Natural killer cell (primary cell): ENCODE results near the gene ISM2. TPM values are rescaled to one million over a fixed set of nuclear protein-coding genes. Genes with fewer than 3 reads are reported as not detected.
"Not testable (repeated sequence)": the region's sequence is repeated elsewhere in the genome, so short reads cannot be mapped to it uniquely, and the experiment has no call there.

Experiments used
- ATAC-seq, 3 donors: fragments of 150-1000 bp in 2 of 3; fragments of 200-7000 bp in 1 of 3; cut with Tn5 transposase; 1 replicate in 1 of 3; 2 replicates in 2 of 3; pipeline ENCODE4 v1.10.0; 2021; ENCODE audit warnings: mild to moderate bottlenecking in 2 of 3, moderate library complexity in 2 of 3
- DNase-seq, 2 donors: peaks; one replicate each; pipeline versions ENCODE4 v3.0.0 to v3.0.0-alpha.2; 2013 to 2021; ENCODE audit warnings: mixed read lengths in 1 of 2
- H3K27ac ChIP-seq: one replicate; pipeline ENCODE4 v1.5.1; 2013; ENCODE audit warnings: mild to moderate bottlenecking, low read length
- H3K27me3 ChIP-seq: one replicate; pipeline ENCODE4 v1.6.1; 2013; ENCODE audit warnings: low read length; ENCODE audit not compliant: control insufficient read depth, insufficient read depth
- H3K36me3 ChIP-seq: one replicate; pipeline ENCODE4 v1.6.1; 2013; ENCODE audit warnings: low read length; ENCODE audit not compliant: control insufficient read depth, insufficient read depth
- H3K4me1 ChIP-seq: one replicate; pipeline ENCODE4 v1.6.1; 2013; ENCODE audit warnings: low read length; ENCODE audit not compliant: control insufficient read depth, insufficient read depth
- H3K4me3 ChIP-seq: one replicate; pipeline ENCODE4 v1.5.1; 2013; ENCODE audit warnings: low read length
- H3K9me3 ChIP-seq: one replicate; pipeline ENCODE4 v1.6.1; 2013; ENCODE audit warnings: low read length; ENCODE audit not compliant: control insufficient read depth, insufficient read depth
- H3K27ac Mint-ChIP-seq, 2 donors: one replicate each; pipeline ENCODE4 v1.8.0; 2022; ENCODE audit warnings: mild to moderate bottlenecking in 2 of 2, mixed read lengths in 2 of 2, moderate library complexity in 1 of 2
- H3K27me3 Mint-ChIP-seq, 2 donors: one replicate each; pipeline ENCODE4 v1.8.0; 2022; ENCODE audit warnings: low read depth in 2 of 2, mixed read lengths in 2 of 2
- H3K36me3 Mint-ChIP-seq: one replicate; pipeline ENCODE4 v1.8.0; 2022; ENCODE audit warnings: mixed read lengths
- H3K4me1 Mint-ChIP-seq, 2 donors: one replicate each; pipeline ENCODE4 v1.8.0; 2022; ENCODE audit warnings: mixed read lengths in 2 of 2
- H3K4me3 Mint-ChIP-seq: one replicate; pipeline ENCODE4 v1.8.0; 2022; ENCODE audit warnings: mild to moderate bottlenecking, moderate library complexity, mixed read lengths
- H3K9me3 Mint-ChIP-seq, 2 donors: one replicate each; pipeline ENCODE4 v1.8.0; 2022; ENCODE audit warnings: mixed read lengths in 2 of 2
- WGBS: methylation state at CpG from one replicate; pipeline ENCODE4 v1.1.7; 2013; ENCODE audit warnings: missing lambda C conversion rate; ENCODE audit not compliant: insufficient coverage; 5-methylcytosine and 5-hydroxymethylcytosine counted together
- intact Hi-C: fragments of 100-400 bp; cut with micrococcal nuclease; formaldehyde crosslinking; loops from one replicate; pipeline ENCODE4 v1.14.2; 2022
- total RNA-seq, 4 donors: library from RNA; stranded (reverse); fragments of 120-200 nt in 1 of 4; gene quantifications; one replicate each; pipeline versions ENCODE4 v1.2.3 to v1.2.4, GENCODE V29; 2013 to 2022
- TF ChIP-seq, protein P1 (sequence below): fragments of 200-600 bp; IDR thresholded peaks from one replicate; pipeline ENCODE4 v1.8.0; 2022; ENCODE audit warnings: antibody characterized with exemption

ISM2 gene
- total RNA-seq, 3 donors from 2014 or later (not counting 1 experiment from before 2014, with no cell fraction given): not detected

GRCh38 chr14:77529213-77529612 lies 30.6 kb upstream of the ISM2 start:
- no peak overlapping the region for H3K27ac ChIP-seq
- DNase-seq: no peak
- H3K4me3 ChIP-seq: no peak overlapping the region
- H3K27me3 ChIP-seq: no peaks in the 10 kb centered on the region
- ATAC-seq: no peak
- Mint-ChIP-seq H3K4me1 (peaks cover 8 to 11% of the 10 kb centered on the region in 2 donors), H3K9me3 (no peaks in the 10 kb centered on the region), H3K4me3 (no peak overlapping the region), H3K27ac (no peak overlapping the region), H3K36me3 (no peaks in the 10 kb centered on the region), H3K27me3 (no peaks in the 10 kb centered on the region)
- no peaks in the 10 kb centered on the region for H3K9me3 ChIP-seq
- WGBS: 79% methylated on average over 2 of the region's 2 CpGs
- intact Hi-C loops: no loop called here
- H3K4me1 ChIP-seq: no peaks in the 10 kb centered on the region
- TF ChIP-seq, protein P1, sequence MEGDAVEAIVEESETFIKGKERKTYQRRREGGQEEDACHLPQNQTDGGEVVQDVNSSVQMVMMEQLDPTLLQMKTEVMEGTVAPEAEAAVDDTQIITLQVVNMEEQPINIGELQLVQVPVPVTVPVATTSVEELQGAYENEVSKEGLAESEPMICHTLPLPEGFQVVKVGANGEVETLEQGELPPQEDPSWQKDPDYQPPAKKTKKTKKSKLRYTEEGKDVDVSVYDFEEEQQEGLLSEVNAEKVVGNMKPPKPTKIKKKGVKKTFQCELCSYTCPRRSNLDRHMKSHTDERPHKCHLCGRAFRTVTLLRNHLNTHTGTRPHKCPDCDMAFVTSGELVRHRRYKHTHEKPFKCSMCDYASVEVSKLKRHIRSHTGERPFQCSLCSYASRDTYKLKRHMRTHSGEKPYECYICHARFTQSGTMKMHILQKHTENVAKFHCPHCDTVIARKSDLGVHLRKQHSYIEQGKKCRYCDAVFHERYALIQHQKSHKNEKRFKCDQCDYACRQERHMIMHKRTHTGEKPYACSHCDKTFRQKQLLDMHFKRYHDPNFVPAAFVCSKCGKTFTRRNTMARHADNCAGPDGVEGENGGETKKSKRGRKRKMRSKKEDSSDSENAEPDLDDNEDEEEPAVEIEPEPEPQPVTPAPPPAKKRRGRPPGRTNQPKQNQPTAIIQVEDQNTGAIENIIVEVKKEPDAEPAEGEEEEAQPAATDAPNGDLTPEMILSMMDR: no peak
- H3K36me3 ChIP-seq: peaks cover 8% of the 10 kb centered on the region

- H3K4me3 ChIP-seq, H3K9me3 Mint-ChIP-seq, ATAC-seq, H3K36me3 Mint-ChIP-seq, H3K27me3 ChIP-seq, H3K27me3 Mint-ChIP-seq, H3K36me3 ChIP-seq, DNase-seq, H3K9me3 ChIP-seq, H3K4me3 Mint-ChIP-seq, intact Hi-C loops, H3K27ac ChIP-seq, H3K4me1 ChIP-seq, H3K27ac Mint-ChIP-seq: not testable (repeated sequence)
- H3K4me1 Mint-ChIP-seq: peaks cover 10 to 15% of the 10 kb centered on the region in 2 donors
- WGBS: 100% methylated on average over 4 of the region's 5 CpGs
These were observed 30.1 kb upstream of the ISM2 start for GRCh38 chr14:77528701-77529100.

- H3K4me1 ChIP-seq: no peaks in the 10 kb centered on the region
- no CpG with 5 or more reads among the region's 1 CpG for WGBS
- Mint-ChIP-seq H3K27ac (peak overlapping the region in 1 of 2 donors; percentile 26), H3K36me3 (peaks cover under 1% of the 10 kb centered on the region), H3K4me3 (no peak overlapping the region), H3K27me3 (no peaks in the 10 kb centered on the region), H3K9me3 (no peaks in the 10 kb centered on the region), H3K4me1 (peaks cover 20 to 23% of the 10 kb centered on the region in 2 donors)
- TF ChIP-seq, protein P1: no peak
- no peaks in the 10 kb centered on the region for H3K27me3 ChIP-seq
- peaks cover 8% of the 10 kb centered on the region for H3K36me3 ChIP-seq
- H3K9me3 ChIP-seq: no peaks in the 10 kb centered on the region
- no peak overlapping the region for H3K4me3 ChIP-seq
- no peak overlapping the region for H3K27ac ChIP-seq
- DNase-seq (no peak), ATAC-seq (no peak)
- intact Hi-C loops: no loop called here
These were observed 27.6 kb upstream of the ISM2 start for GRCh38 chr14:77526266-77526665.

GRCh38 chr14:77524536-77524935 lies 25.9 kb upstream of the ISM2 start:
- intact Hi-C loops: no loop called here
- Mint-ChIP-seq H3K4me3 (no peak overlapping the region), H3K27ac (no peak overlapping the region), H3K27me3 (no peaks in the 10 kb centered on the region), H3K9me3 (no peaks in the 10 kb centered on the region), H3K36me3 (peaks cover 17% of the 10 kb centered on the region), H3K4me1 (peaks cover 12 to 18% of the 10 kb centered on the region in 2 donors)
- H3K27ac ChIP-seq: no peak overlapping the region
- no peaks in the 10 kb centered on the region for H3K4me1 ChIP-seq
- TF ChIP-seq, protein P1: no peak
- H3K4me3 ChIP-seq: no peak overlapping the region
- 82% methylated on average over 6 of the region's 6 CpGs for WGBS
- DNase-seq (no peak), ATAC-seq (no peak)
- peaks cover 23% of the 10 kb centered on the region for H3K36me3 ChIP-seq
- H3K9me3 ChIP-seq: no peaks in the 10 kb centered on the region
- no peaks in the 10 kb centered on the region for H3K27me3 ChIP-seq
